Stomach smooth muscle (tissue), 2 donors: ENCODE data around the gene KDELR1.

Source experiments
- H3K27ac ChIP-seq: one replicate; pipeline ENCODE4 v1.7.0; 2013; ENCODE audit warnings: mild to moderate bottlenecking, low read length, inconsistent platforms
- H3K27me3 ChIP-seq, 2 donors: one replicate each; pipeline ENCODE4 v1.7.0; 2013; ENCODE audit warnings: low read length in 2 of 2; ENCODE audit not compliant: insufficient read depth in 2 of 2, control insufficient read depth in 1 of 2
- H3K36me3 ChIP-seq, 2 donors: one replicate each; pipeline ENCODE4 v1.7.0; 2013; ENCODE audit warnings: low read length in 2 of 2; ENCODE audit not compliant: control insufficient read depth in 2 of 2, insufficient read depth in 2 of 2
- H3K4me1 ChIP-seq: one replicate; pipeline ENCODE4 v1.7.0; 2013; ENCODE audit warnings: low read length; ENCODE audit not compliant: control insufficient read depth, insufficient read depth
- H3K4me3 ChIP-seq, 2 donors: one replicate each; pipeline ENCODE4 v1.7.0; 2013; ENCODE audit warnings: low read length in 2 of 2
- H3K9ac ChIP-seq, 2 donors: one replicate each; pipeline ENCODE4 v1.7.0; 2013; ENCODE audit warnings: low read length in 2 of 2, mild to moderate bottlenecking in 1 of 2
- H3K9me3 ChIP-seq, 2 donors: one replicate each; pipeline ENCODE4 v1.7.0; 2013; ENCODE audit warnings: low read length in 2 of 2; ENCODE audit not compliant: control insufficient read depth in 2 of 2
- donor health status: healthy.
- donor health status: Pancreatic carcinoma.

KDELR1 gene

DNA sequence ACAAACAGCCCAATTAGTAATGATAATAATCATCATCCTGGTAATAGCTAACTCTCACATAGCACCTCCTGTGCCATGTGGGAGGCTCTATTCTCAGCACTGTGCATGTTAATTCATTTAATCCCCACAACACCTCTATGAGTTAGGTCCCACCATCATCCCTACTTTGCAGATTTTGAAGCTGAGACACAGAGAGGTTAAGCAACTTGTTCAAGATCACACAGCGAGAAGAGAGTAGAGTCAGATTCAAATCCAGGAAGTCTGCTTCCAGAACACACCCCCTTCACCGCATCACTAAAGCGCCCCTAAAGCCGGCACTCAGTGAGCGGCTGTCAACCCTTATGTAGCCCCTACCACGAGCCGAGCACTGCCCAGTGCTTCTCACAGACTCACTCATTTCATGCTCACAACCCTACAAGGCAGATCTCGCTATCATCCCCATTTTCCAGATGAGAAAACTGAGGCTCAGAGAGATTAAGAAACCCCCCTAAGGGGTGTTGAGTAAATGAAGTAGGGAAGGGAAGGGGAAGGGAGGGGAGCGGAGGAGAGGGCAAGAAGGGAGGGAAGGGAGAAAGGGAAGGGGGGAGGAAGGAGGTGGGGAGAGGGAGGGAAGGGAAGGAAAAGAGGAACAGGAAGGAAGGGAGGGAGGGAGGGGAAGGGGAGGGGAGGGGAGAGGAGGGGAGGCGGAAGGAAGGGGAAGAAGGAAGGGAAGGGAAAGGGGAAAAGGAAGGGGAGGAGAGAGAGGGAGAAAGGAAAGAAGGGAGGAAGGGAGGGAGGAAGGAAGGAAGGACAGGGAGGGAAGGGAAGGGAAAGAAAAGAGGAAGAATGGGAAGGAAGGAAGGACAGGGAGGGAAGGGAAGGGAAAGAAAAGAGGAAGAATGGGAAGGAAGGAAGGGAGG lies 49.6 kb downstream of the KDELR1 start:
- Histone ChIP-seq H3K4me1 (no peaks in the 10 kb centered on the region), H3K4me3 (no peak overlapping the region), H3K27ac (no peak overlapping the region), H3K27me3 (no peaks in the 10 kb centered on the region), H3K36me3 (peaks cover 0 to 3% of the 10 kb centered on the region in 2 donors), H3K9me3 (no peaks in the 10 kb centered on the region), H3K9ac (no peak overlapping the region)

DNA sequence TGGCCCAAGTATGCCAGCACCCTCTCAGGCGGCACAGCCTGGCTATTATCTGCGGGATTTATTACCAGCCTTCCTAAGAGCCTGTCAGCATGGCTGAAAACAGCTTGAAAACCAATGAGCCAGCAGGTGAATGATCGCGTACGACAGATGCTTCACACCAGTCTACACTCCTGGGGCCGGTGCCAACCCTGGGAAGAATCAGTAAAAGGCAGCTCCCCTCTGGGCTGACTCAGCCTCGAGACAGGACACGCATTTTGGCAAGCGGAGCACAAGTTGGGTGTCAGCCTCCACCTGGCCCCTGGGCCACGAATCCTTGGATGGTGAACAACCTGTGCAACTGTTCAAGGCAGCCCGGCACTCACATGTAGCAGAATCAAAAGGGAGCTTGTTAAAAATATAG lies 50.4 kb downstream of the KDELR1 start:
- Histone ChIP-seq H3K4me1 (no peaks in the 10 kb centered on the region), H3K27me3 (no peaks in the 10 kb centered on the region), H3K4me3 (no peak overlapping the region), H3K27ac (no peak overlapping the region), H3K36me3 (peaks cover 0 to 3% of the 10 kb centered on the region in 2 donors), H3K9me3 (no peaks in the 10 kb centered on the region), H3K9ac (no peak overlapping the region)

DNA sequence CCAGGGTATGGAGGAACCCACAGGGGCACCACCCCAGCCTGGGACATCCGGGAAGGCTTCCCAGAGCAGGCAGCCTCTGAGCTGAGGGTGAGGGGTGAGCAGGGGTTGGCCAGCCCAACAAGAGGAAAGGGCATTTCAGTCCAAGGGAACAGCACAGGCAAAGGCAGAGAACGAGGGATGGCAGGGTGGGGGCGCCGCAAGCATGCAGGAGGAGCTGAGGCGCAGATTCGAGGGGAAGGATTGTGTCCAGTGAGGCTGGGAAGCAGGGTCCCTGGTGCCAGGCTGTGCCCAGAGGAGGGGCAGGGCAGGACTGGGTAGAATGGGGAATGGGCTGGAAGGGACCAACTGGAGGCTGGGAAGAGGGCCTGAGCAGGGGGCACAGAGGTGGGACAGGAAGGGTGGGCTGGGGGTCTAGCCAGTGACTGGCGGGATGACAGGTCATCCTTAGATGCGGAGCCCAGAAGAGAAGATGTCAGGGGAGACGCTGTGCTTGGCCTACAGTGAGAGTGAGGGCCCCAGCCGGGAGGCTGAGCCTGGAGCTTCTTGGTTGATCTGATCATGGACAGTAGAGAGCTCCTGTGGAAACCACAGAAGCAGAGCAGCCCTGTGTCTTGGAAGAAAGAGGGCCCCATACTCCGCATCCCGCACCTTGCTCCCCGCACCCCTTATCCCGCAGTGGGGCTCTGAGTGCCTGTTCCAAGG lies 52.4 kb downstream of the KDELR1 start:
- Histone ChIP-seq H3K27ac (no peak overlapping the region), H3K9me3 (no peaks in the 10 kb centered on the region), H3K36me3 (peaks cover 0 to 3% of the 10 kb centered on the region in 2 donors), H3K27me3 (no peaks in the 10 kb centered on the region), H3K4me3 (no peak overlapping the region), H3K4me1 (peaks cover 2% of the 10 kb centered on the region), H3K9ac (no peak overlapping the region)

DNA sequence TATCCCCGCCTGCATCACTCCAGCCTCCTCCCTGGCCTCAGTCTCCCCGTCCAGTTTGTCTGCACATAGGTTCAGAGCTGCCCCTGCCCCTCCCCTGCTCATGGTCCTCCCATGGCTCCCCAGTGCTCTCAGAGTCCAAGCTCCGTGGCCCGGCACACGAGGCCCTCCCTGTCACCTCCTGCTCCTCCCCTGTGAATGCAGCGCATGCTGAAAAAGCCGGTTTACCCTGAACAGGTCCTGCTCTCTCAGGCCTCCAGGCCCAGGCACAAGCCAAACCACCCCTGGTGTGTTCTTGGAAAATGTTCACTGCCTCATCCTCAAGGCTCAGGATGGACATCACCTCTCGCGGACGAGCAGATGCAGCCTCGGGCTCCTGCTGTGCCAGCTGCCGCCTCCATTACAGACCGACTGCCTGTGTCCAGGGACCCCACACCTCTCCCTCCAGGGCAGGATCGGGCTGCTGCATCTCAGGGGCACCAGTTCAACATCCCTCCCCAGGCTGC lies 53.0 kb downstream of the KDELR1 start:
- Histone ChIP-seq H3K9me3 (no peaks in the 10 kb centered on the region), H3K27me3 (no peaks in the 10 kb centered on the region), H3K36me3 (peaks cover 0 to 3% of the 10 kb centered on the region in 2 donors), H3K4me1 (peaks cover 8% of the 10 kb centered on the region), H3K9ac (no peak overlapping the region), H3K4me3 (no peak overlapping the region), H3K27ac (no peak overlapping the region)

DNA sequence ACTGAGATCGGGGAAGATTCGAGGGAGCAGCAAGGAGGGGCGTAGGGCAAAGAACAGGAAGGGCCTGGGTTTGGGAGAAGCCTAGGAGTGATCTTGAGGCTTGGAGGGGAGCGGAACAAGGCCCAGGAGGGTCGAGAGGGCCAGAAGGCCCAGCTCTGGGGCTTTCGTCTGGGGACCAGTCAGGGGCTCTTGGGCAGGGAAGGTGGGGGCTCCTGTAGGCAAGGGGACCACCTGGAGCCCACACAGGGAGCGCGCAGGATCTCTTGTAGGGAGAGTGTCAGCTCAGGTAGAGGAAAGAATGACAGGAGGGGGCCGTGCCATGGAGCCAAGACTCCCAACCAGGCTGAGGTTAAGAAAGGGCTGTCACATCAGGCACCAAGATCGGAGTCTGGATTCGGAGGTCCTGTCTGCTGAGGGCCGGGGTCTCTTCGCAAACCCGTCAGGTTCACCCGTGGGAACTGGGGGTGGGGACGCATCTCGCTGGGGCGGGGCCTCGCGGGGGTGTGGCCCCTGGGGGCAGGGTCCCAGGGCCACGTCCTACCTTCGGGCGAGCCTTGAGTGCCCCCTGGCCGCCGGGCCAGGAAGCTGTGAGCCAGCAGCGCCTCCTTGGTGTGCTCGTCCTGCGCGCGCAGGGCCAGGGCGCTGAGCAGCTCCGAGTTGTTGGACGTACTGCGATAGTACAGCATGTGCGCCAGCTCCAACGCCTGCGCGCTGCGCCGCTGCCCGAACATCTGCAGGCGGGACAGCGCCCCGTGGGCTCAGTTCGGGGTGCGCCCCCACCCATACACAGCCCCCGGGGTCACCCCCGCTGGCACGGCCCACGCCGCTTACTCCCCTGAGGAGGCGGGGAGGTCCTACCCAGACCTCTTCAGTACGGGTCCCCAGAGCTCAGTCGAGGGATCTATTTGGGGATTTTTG lies 57.6 kb downstream of the KDELR1 start:
- Histone ChIP-seq H3K4me1 (peaks cover 35% of the 10 kb centered on the region), H3K36me3 (peaks cover 7 to 15% of the 10 kb centered on the region in 2 donors), H3K4me3 (peak overlapping the region; percentile 72 to 75), H3K9me3 (no peaks in the 10 kb centered on the region), H3K27me3 (no peaks in the 10 kb centered on the region), H3K9ac (peak overlapping the region; percentile 26 to 78), H3K27ac (peak overlapping the region; percentile 92)

DNA sequence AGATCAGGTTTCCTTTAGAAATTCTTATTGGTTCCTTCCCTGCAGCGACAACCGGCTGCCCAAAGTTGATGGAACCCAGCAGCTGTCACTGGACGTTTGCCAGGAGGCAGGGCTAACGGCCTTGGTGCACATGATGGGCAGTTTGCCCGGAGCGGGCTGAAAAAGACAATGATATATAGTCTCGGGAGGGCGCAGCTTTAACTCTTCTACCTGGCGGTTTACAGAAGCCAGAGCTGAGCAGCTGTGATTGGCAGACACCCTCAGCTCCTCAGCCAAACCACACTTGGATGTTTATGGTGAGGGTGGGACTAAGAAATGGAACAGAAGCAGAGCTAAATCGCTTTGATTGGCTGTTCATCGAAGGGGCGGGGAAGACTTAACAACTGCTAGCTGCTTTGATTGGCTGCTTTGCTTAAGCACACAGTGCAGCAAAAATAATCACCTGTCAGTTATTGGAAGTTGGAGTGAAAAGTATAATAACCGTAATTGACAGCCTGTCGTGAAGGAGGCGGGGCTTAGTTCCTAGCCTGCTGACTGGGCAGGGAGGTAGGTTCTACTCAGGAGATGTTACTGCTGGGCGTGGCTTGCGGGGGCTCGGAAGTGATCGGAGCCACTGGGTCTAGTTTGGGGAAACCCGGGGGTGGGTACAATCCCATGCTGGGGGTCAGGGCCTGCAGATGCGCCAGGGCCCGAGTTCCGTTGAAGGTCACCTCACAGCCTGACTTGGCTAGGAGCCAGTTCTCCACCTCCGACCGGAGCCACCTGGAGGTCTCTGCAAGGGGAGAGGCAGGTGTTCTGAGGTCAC lies 58.5 kb downstream of the KDELR1 start:
- H3K4me1 ChIP-seq = peaks cover 35% of the 10 kb centered on the region
- no peaks in the 10 kb centered on the region for H3K27me3 ChIP-seq
- peak overlapping the region in 1 of 2 donors; percentile 78 for H3K9ac ChIP-seq
- peak overlapping the region; percentile 92 for H3K27ac ChIP-seq
- peaks cover 9 to 15% of the 10 kb centered on the region in 2 donors for H3K36me3 ChIP-seq
- no peaks in the 10 kb centered on the region for H3K9me3 ChIP-seq
- H3K4me3 ChIP-seq = peak overlapping the region; percentile 72 to 75
